Spleen (tissue), 7 donors: ENCODE results near the gene MED26.

Experiments used
- CTCF ChIP-seq, 11 experiments: fragments of 200-600 bp in 7 of 11; fragments of 450-650 bp in 4 of 11; sonication (generic) in 4 of 11; IDR thresholded peaks in 8 of 11; conservative IDR thresholded peaks in 3 of 11; 1 replicate in 7 of 11; 2 replicates in 4 of 11; pipeline versions ENCODE4 v1.4.0 to v1.8.0; 2016 to 2021; ENCODE audit warnings: antibody characterized with exemption in 11 of 11, inconsistent platforms in 4 of 11, mild to moderate bottlenecking in 1 of 11
- POLR2A ChIP-seq, 3 donors: fragments of 450-650 bp; IDR thresholded peaks; one replicate each; pipeline ENCODE4 v1.5.1; 2017; ENCODE audit warnings: antibody characterized with exemption in 3 of 3, mild to moderate bottlenecking in 1 of 3
- POLR2AphosphoS5 ChIP-seq, 3 donors: sonication (generic); formaldehyde crosslinking; IDR thresholded peaks; one replicate each; pipeline ENCODE4 v1.5.1; 2017; ENCODE audit warnings: antibody characterized with exemption in 3 of 3
- donor health status: DM: no; HTN: no; CAD: no; lungs with moderate emphysema.
- donor health status: DM: no; HTN: no; CAD: no.
- donor health status: DM: no; HTN: no; CAD: no.

- TF ChIP-seq CTCF (IDR thresholded peaks at IDR 0.05 in 8 of 11, conservative IDR thresholded peaks at IDR 0.05 in 3 of 11) (no peak), POLR2AphosphoS5 (IDR thresholded peaks at IDR 0.05) (no peak), POLR2A (IDR thresholded peaks at IDR 0.05) (no peak)
Observed at GRCh38 chr19:16582486-16583261, 45.3 kb downstream of the MED26 start.
